Progenitor cell of endocrine pancreas (in vitro differentiated cells): ENCODE data around the gene NDUFA8. TPM values are rescaled to one million over a fixed set of nuclear protein-coding genes. Genes with fewer than 3 reads are reported as not detected.

Experiments
- DNase-seq: peaks from one replicate; pipeline ENCODE4 v3.0.0; 2021; ENCODE audit warnings: low spot score; ENCODE audit not compliant: unreplicated experiment
- H3K27ac Mint-ChIP-seq: 2 replicates; pipeline ENCODE4 v1.8.0; 2021; ENCODE audit warnings: mild to moderate bottlenecking, moderate library complexity, mixed read lengths
- H3K27me3 Mint-ChIP-seq: 2 replicates; pipeline ENCODE4 v1.8.0; 2021; ENCODE audit warnings: mixed read lengths
- H3K36me3 Mint-ChIP-seq: 2 replicates; pipeline ENCODE4 v1.8.0; 2022; ENCODE audit warnings: mixed read lengths; ENCODE audit not compliant: insufficient read depth
- H3K4me1 Mint-ChIP-seq: 2 replicates; pipeline ENCODE4 v1.8.0; 2021; ENCODE audit warnings: low read depth, mixed read lengths
- H3K4me3 Mint-ChIP-seq: 2 replicates; pipeline ENCODE4 v1.8.0; 2021; ENCODE audit warnings: low read depth, mild to moderate bottlenecking, moderate library complexity, mixed read lengths
- H3K9me3 Mint-ChIP-seq: 2 replicates; pipeline ENCODE4 v1.8.0; 2021; ENCODE audit warnings: low read depth, mixed read lengths
- CTCF ChIP-seq: fragments of 200-600 bp; sonication (generic); IDR thresholded peaks from one replicate; pipeline ENCODE4 v1.5.0; 2021; ENCODE audit warnings: antibody characterized with exemption, mild to moderate bottlenecking; ENCODE audit not compliant: unreplicated experiment
- total RNA-seq: library from RNA; stranded (reverse); gene quantifications from 2 replicates; pipeline ENCODE4 v1.2.1, GENCODE V29; 2021

Gene NDUFA8
- total RNA-seq, 1 donor from 2014 or later: 43.1 TPM

GRCh38 chr9:122109035-122109813 lies 50.4 kb downstream of the NDUFA8 start:
- Mint-ChIP-seq H3K27me3 (peaks cover 28% of the 10 kb centered on the region), H3K9me3 (peaks cover 2% of the 10 kb centered on the region), H3K4me3 (no peak overlapping the region), H3K4me1 (no peaks in the 10 kb centered on the region), H3K27ac (no peak overlapping the region), H3K36me3 (no peaks in the 10 kb centered on the region)
- no peak for DNase-seq
- TF ChIP-seq CTCF: no peak

- Mint-ChIP-seq H3K27ac (no peak overlapping the region), H3K27me3 (peaks cover 19% of the 10 kb centered on the region), H3K4me3 (no peak overlapping the region), H3K9me3 (peaks cover 7% of the 10 kb centered on the region), H3K4me1 (no peaks in the 10 kb centered on the region), H3K36me3 (no peaks in the 10 kb centered on the region)
- no peak for DNase-seq
- no peak for TF ChIP-seq CTCF
Observed at GRCh38 chr9:122107291-122107805, 52.2 kb downstream of the NDUFA8 start.

GRCh38 chr9:122106576-122106975 lies 53.0 kb downstream of the NDUFA8 start:
- DNase-seq: no peak
- Mint-ChIP-seq H3K36me3 (no peaks in the 10 kb centered on the region), H3K4me3 (no peak overlapping the region), H3K4me1 (no peaks in the 10 kb centered on the region), H3K27ac (no peak overlapping the region), H3K9me3 (peaks cover 7% of the 10 kb centered on the region), H3K27me3 (peaks cover 15% of the 10 kb centered on the region)
- TF ChIP-seq CTCF: no peak

- Mint-ChIP-seq H3K4me1 (no peaks in the 10 kb centered on the region), H3K36me3 (no peaks in the 10 kb centered on the region), H3K9me3 (peaks cover 7% of the 10 kb centered on the region), H3K27me3 (peaks cover 25% of the 10 kb centered on the region), H3K27ac (no peak overlapping the region), H3K4me3 (no peak overlapping the region)
- DNase-seq: no peak
- no peak for TF ChIP-seq CTCF
Observed at GRCh38 chr9:122103985-122104384, 55.6 kb downstream of the NDUFA8 start.

- Mint-ChIP-seq H3K4me1 (no peaks in the 10 kb centered on the region), H3K27me3 (peaks cover 26% of the 10 kb centered on the region), H3K27ac (no peak overlapping the region), H3K36me3 (no peaks in the 10 kb centered on the region), H3K4me3 (no peak overlapping the region), H3K9me3 (peaks cover 7% of the 10 kb centered on the region)
- no peak for DNase-seq
- no peak for TF ChIP-seq CTCF
Observed at GRCh38 chr9:122102156-122102555, 57.4 kb downstream of the NDUFA8 start.
